HG02885 (cell line): Measurements from ENCODE around the gene BRIP1.

Source experiments
- ATAC-seq: cut with Tn5 transposase; IDR thresholded peaks from one replicate; pipeline ENCODE4 v1.9.1; 2021; ENCODE audit warnings: mild to moderate bottlenecking; ENCODE audit not compliant: unreplicated experiment, poor library complexity

Gene BRIP1

GRCh38 chr17:61770043-61770442 is 93.3 kb downstream of the BRIP1 start:
- ATAC-seq, result no peak

GRCh38 chr17:61768405-61768804 is 94.9 kb downstream of the BRIP1 start:
- no peak for ATAC-seq

- no peak for ATAC-seq
Measured at GRCh38 chr17:61766520-61766919, 96.8 kb downstream of the BRIP1 start.

- no peak for ATAC-seq
Measured at GRCh38 chr17:61764846-61765245, 98.5 kb downstream of the BRIP1 start.

GRCh38 chr17:61761827-61762226 is 101.5 kb downstream of the BRIP1 start:
- ATAC-seq, result no peak

GRCh38 chr17:61759362-61759761 is 104.0 kb downstream of the BRIP1 start:
- no peak for ATAC-seq

- no peak for ATAC-seq
Measured at GRCh38 chr17:61758430-61758829, 104.9 kb downstream of the BRIP1 start.

GRCh38 chr17:61757168-61757567 is 106.2 kb downstream of the BRIP1 start:
- ATAC-seq, result peak; percentile 69

GRCh38 chr17:61756561-61756960 is 106.8 kb downstream of the BRIP1 start:
- no peak for ATAC-seq

- ATAC-seq, result no peak
Measured at GRCh38 chr17:61755668-61756067, 107.7 kb downstream of the BRIP1 start.

GRCh38 chr17:61755078-61755477 is 108.2 kb downstream of the BRIP1 start:
- no peak for ATAC-seq

- ATAC-seq, result no peak
Measured at GRCh38 chr17:61754124-61754523, 109.2 kb downstream of the BRIP1 start.

- no peak for ATAC-seq
Measured at GRCh38 chr17:61753696-61754095, 109.6 kb downstream of the BRIP1 start.

GRCh38 chr17:61750656-61751055 is 112.7 kb downstream of the BRIP1 start:
- peak; percentile 87 for ATAC-seq

- ATAC-seq, result no peak
Measured at GRCh38 chr17:61749823-61750404, 113.4 kb downstream of the BRIP1 start.

GRCh38 chr17:61746248-61746985 is 116.9 kb downstream of the BRIP1 start:
- no peak for ATAC-seq

- ATAC-seq, result no peak
Measured at GRCh38 chr17:61744804-61745203, 118.5 kb downstream of the BRIP1 start.

- ATAC-seq, result no peak
Measured at GRCh38 chr17:61744252-61744651, 119.1 kb downstream of the BRIP1 start.

- ATAC-seq, result no peak
Measured at GRCh38 chr17:61743766-61744165, 119.6 kb downstream of the BRIP1 start.

- ATAC-seq, result no peak
Measured at GRCh38 chr17:61739002-61739401, 124.3 kb downstream of the BRIP1 start.

- ATAC-seq, result no peak
Measured at GRCh38 chr17:61738249-61738648, 125.1 kb downstream of the BRIP1 start.

- no peak for ATAC-seq
Measured at GRCh38 chr17:61737820-61738219, 125.5 kb downstream of the BRIP1 start.
